IMR-90 (cell line): Measurements from ENCODE around the gene VCL. TPM values are rescaled to one million over a fixed set of nuclear protein-coding genes. Genes with fewer than 3 reads are reported as not detected.
A peak's percentile ranks its signal among the peaks of the same experiment; 100 is the strongest.

ENCODE experiments used
- ATAC-seq: fragments of 200-7000 bp; cut with Tn5 transposase; 2 replicates; pipeline ENCODE4 v1.9.1; 2020; ENCODE audit warnings: low read depth, mild to moderate bottlenecking, moderate library complexity
- BruUV-seq: library from RNA; stranded (reverse); fragments of 400-500 nt; replicated peaks from 2 replicates; lab custom pipeline; 2021; lab: Mats Ljungman, UMichigan
- CTCF ChIA-PET: fragments of 300-600 bp; formaldehyde crosslinking; extraction: SDS; loops from one replicate; lab custom pipeline; 2021; ENCODE audit warnings: antibody characterized with exemption; lab: Yijun Ruan, JAX
- POLR2A ChIA-PET: fragments of 300-600 bp; sonication (Branson Sonifier 250); formaldehyde crosslinking; loops from one replicate; lab custom pipeline; 2022; ENCODE audit warnings: antibody characterized with exemption; ENCODE audit not compliant: unreplicated experiment; lab: Charles Lee
- DNase-seq: peaks from one replicate; pipeline ENCODE4 v3.0.0; 2013
- H2AFZ ChIP-seq: replicated peaks from 2 replicates; pipeline ENCODE3; 2013; ENCODE audit warnings: low read length, mild to moderate bottlenecking; ENCODE audit not compliant: poor library complexity
- H2AK5ac ChIP-seq: 2 replicates; pipeline ENCODE4 v1.6.1; 2013; ENCODE audit warnings: low read depth, low read length, inconsistent platforms
- H2AK9ac ChIP-seq: replicated peaks from 2 replicates; pipeline ENCODE3; 2013; ENCODE audit warnings: mild to moderate bottlenecking, low read depth, low read length, moderate library complexity; ENCODE audit not compliant: poor library complexity
- H2BK120ac ChIP-seq: 2 replicates; pipeline ENCODE4 v1.6.1; 2013; ENCODE audit warnings: low read depth, low read length, inconsistent platforms
- H2BK15ac ChIP-seq: 3 replicates; pipeline ENCODE4 v1.6.1; 2013; ENCODE audit warnings: low read depth, low read length, inconsistent platforms
- H2BK20ac ChIP-seq: 2 replicates; pipeline ENCODE4 v1.6.1; 2013; ENCODE audit warnings: low read depth, mild to moderate bottlenecking, inconsistent platforms, low read length, moderate library complexity
- H2BK5ac ChIP-seq: 2 replicates; pipeline ENCODE4 v1.6.1; 2013; ENCODE audit warnings: mild to moderate bottlenecking, low read depth, low read length, inconsistent platforms; ENCODE audit not compliant: poor library complexity, severe bottlenecking
- H3K14ac ChIP-seq: replicated peaks from 2 replicates; pipeline ENCODE4 v1.6.1; 2013; ENCODE audit warnings: low read depth, low read length, inconsistent platforms
- H3K18ac ChIP-seq: 2 replicates; pipeline ENCODE4 v1.6.1; 2013; ENCODE audit warnings: low read depth, low read length, control low read depth
- H3K23ac ChIP-seq: 2 replicates; pipeline ENCODE4 v1.6.1; 2013; ENCODE audit warnings: low read depth, low read length, inconsistent platforms
- H3K27ac ChIP-seq: 2 replicates; pipeline ENCODE4 v1.5.1; 2013; ENCODE audit warnings: mild to moderate bottlenecking, control low read depth, low read length; ENCODE audit not compliant: insufficient read depth
- H3K27me3 ChIP-seq: 2 replicates; pipeline ENCODE4 v1.6.1; 2013; ENCODE audit warnings: low read length; ENCODE audit not compliant: control insufficient read depth, insufficient read depth
- H3K36me3 ChIP-seq: 2 replicates; pipeline ENCODE4 v1.6.1; 2013; ENCODE audit warnings: low read length, mixed read lengths; ENCODE audit not compliant: control insufficient read depth, insufficient read depth
- H3K4ac ChIP-seq: 2 replicates; pipeline ENCODE4 v1.6.1; 2013; ENCODE audit warnings: low read depth, low read length, inconsistent platforms
- H3K4me1 ChIP-seq: 2 replicates; pipeline ENCODE4 v1.6.1; 2013; ENCODE audit warnings: low read length, mixed read lengths; ENCODE audit not compliant: control insufficient read depth, insufficient read depth
- H3K4me2 ChIP-seq: 2 replicates; pipeline ENCODE4 v1.6.1; 2013; ENCODE audit warnings: low read depth, mild to moderate bottlenecking, control low read depth, low read length, moderate library complexity
- H3K4me3 ChIP-seq: 2 replicates; pipeline ENCODE4 v1.5.1; 2013; ENCODE audit warnings: low read depth, mild to moderate bottlenecking, control low read depth, low read length, moderate library complexity; ENCODE audit not compliant: insufficient read depth
- H3K56ac ChIP-seq: 2 replicates; pipeline ENCODE4 v1.6.1; 2013; ENCODE audit warnings: low read length, inconsistent platforms; ENCODE audit not compliant: insufficient read depth; ENCODE audit errors: extremely low read depth
- H3K79me1 ChIP-seq, 2 experiments: 2 replicates each; pipeline ENCODE4 v1.6.1; 2013; ENCODE audit warnings: low read length in 2 of 2, inconsistent platforms in 1 of 2, low read depth in 1 of 2
- H3K9ac ChIP-seq: 2 replicates; pipeline ENCODE4 v1.6.1; 2013; ENCODE audit warnings: low read depth, low read length, control low read depth
- H3K9me1 ChIP-seq: 2 replicates; pipeline ENCODE4 v1.6.1; 2013; ENCODE audit warnings: low read length, inconsistent platforms; ENCODE audit not compliant: insufficient read depth
- H3K9me3 ChIP-seq: 2 replicates; pipeline ENCODE4 v1.6.1; 2013; ENCODE audit warnings: low read length; ENCODE audit not compliant: control insufficient read depth, insufficient read depth
- H4K20me1 ChIP-seq: 2 replicates; pipeline ENCODE4 v1.6.1; 2013; ENCODE audit warnings: low read length, inconsistent platforms; ENCODE audit not compliant: insufficient read depth
- H4K5ac ChIP-seq: 2 replicates; pipeline ENCODE4 v1.6.1; 2013; ENCODE audit warnings: mild to moderate bottlenecking, low read depth, low read length, control low read depth
- H4K8ac ChIP-seq, 2 experiments: 2 replicates each; pipeline ENCODE4 v1.6.1; 2013; ENCODE audit warnings: low read depth in 2 of 2, low read length in 2 of 2, control low read depth in 1 of 2, inconsistent platforms in 1 of 2
- H4K91ac ChIP-seq: 2 replicates; pipeline ENCODE4 v1.6.1; 2013; ENCODE audit warnings: low read depth, low read length, inconsistent platforms; ENCODE audit not compliant: insufficient read depth
- CEBPB ChIP-seq: IDR thresholded peaks from 2 replicates; pipeline ENCODE4 v1.6.1; 2012; ENCODE audit warnings: low read depth, low read length, improper control_type of control experiment
- CTCF ChIP-seq: conservative IDR thresholded peaks from 2 replicates; pipeline ENCODE4 v1.5.1; 2012; ENCODE audit warnings: mild to moderate bottlenecking, low read depth, low read length, improper control_type of control experiment
- MAZ ChIP-seq: IDR thresholded peaks from 2 replicates; pipeline ENCODE4 v1.6.1; 2012; ENCODE audit warnings: low read depth, mild to moderate bottlenecking, low read length, improper control_type of control experiment, moderate library complexity, borderline replicate concordance
- MXI1 ChIP-seq: IDR thresholded peaks from 2 replicates; pipeline ENCODE4 v1.6.1; 2012; ENCODE audit warnings: low read depth, mild to moderate bottlenecking, low read length, moderate library complexity, borderline replicate concordance
- POLR2A ChIP-seq: IDR thresholded peaks from 2 replicates; pipeline ENCODE4 v1.6.1; 2012; ENCODE audit warnings: mild to moderate bottlenecking, low read depth, low read length
- SMC3 ChIP-seq: fragments of 150-350 bp; IDR thresholded peaks from 2 replicates; pipeline ENCODE4 v1.6.1; 2016; ENCODE audit warnings: low read depth, mild to moderate bottlenecking, antibody characterized with exemption, low read length, moderate library complexity
- WGBS, 2 experiments: methylation state at CpG; one replicate each; pipeline versions ENCODE4 v1.1.5 to v1.1.7; 2013; ENCODE audit warnings: missing lambda C conversion rate in 2 of 2; ENCODE audit not compliant: insufficient read length in 1 of 2; ENCODE audit errors: extremely low coverage in 2 of 2; 5-methylcytosine and 5-hydroxymethylcytosine counted together
- dilution Hi-C: fragments of 300-500 bp; cut with HindIII; formaldehyde crosslinking; loops from one replicate; pipeline ENCODE4 v1.14.3; 2018; ENCODE audit warnings: low sequenced_read_pairs; ENCODE audit not compliant: unreplicated experiment
- in situ Hi-C: fragments of 300-500 bp; cut with MboI; formaldehyde crosslinking; loops from 3 replicates; pipeline ENCODE4 v1.14.3; 2019; ENCODE audit warnings: low sequenced_read_pairs, inconsistent platforms, mixed read lengths
- intact Hi-C: fragments of 100-400 bp; cut with micrococcal nuclease; formaldehyde crosslinking; loops from 2 replicates; pipeline ENCODE4 v1.10.0; 2022
- polyA plus RNA-seq, 3 experiments: library from polyadenylated mRNA; depleted of rRNA; stranded (reverse); fragments of >200 nt; gene quantifications; 2 replicates each; pipeline ENCODE4 v1.2.3, GENCODE V29; 2012; ENCODE audit warnings: low replicate concordance in 1 of 3
- total RNA-seq: library from RNA; depleted of rRNA; stranded (reverse); fragments of >200 nt; gene quantifications from 2 replicates; pipeline ENCODE4 v1.2.3, GENCODE V29; 2012

Gene VCL
- total and polyA plus RNA-seq, 2 of the 4 experiments (the other 2 are of a cell fraction) = 227 to 283 TPM

DNA sequence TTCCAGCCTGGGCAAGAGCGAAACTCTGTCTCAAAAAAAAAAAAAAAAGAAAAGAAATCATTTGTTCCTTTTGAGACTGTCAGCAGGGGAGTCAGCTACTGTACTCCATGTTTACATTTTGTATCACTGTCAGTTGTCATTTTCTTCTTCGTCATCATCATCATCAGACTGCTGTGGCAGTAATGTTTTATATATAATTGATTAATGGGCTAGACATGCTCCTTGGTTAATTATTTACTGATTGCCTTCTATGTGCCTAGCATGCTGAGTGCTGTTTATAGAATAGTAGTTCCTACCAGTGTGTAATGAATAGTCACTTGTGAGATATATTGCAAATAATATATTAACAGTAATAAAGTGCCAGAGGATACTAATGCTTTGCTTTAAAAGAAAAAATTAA lies 50.5 kb downstream of the VCL start:
- H4K8ac ChIP-seq = no peak overlapping the region
- no peak overlapping the region for H3K18ac ChIP-seq
- H2AFZ ChIP-seq = no peak overlapping the region
- no peak overlapping the region for H3K14ac ChIP-seq
- no peak overlapping the region for H4K5ac ChIP-seq
- H3K4ac ChIP-seq = peak overlapping the region; percentile 45; the same call in 1 of the 2 replicates
- peaks cover 23% of the 10 kb centered on the region for H3K9me1 ChIP-seq
- dilution Hi-C loops (no loop called here), in situ Hi-C loops (no loop called here), intact Hi-C loops (no loop called here)
- no peak overlapping the region for H2AK5ac ChIP-seq
- H3K9me3 ChIP-seq = no peaks in the 10 kb centered on the region
- H4K91ac ChIP-seq = no peak overlapping the region
- CTCF ChIA-PET = interaction anchor here (1.1 kb wide), 1 partner anchor 12 kb away, joined by 7 read pairs; no protein-coding TSS in a partner anchor
- H3K23ac ChIP-seq = no peak overlapping the region
- WGBS, 2 experiments = no CpG with 5 or more reads among the region's 2 CpGs
- H3K36me3 ChIP-seq = peaks cover 19% of the 10 kb centered on the region
- BruUV-seq = no TSS peak
- no peaks in the 10 kb centered on the region for H3K27me3 ChIP-seq
- TF ChIP-seq MAZ (no peak), MXI1 (no peak), POLR2A (no peak), CEBPB (no peak), CTCF (no peak), SMC3 (no peak)
- H2BK120ac ChIP-seq = no peak overlapping the region
- H3K4me2 ChIP-seq = no peak overlapping the region
- H3K79me1 ChIP-seq = peaks cover 14 to 53% of the 10 kb centered on the region in 2 experiments; a peak in 3 of 4 replicates
- peaks cover 66% of the 10 kb centered on the region for H4K20me1 ChIP-seq
- no peak overlapping the region for H2BK20ac ChIP-seq
- no peak overlapping the region for H3K56ac ChIP-seq
- peak overlapping the region; percentile 99 for H2BK5ac ChIP-seq
- ATAC-seq = no peak
- no peak overlapping the region for H2AK9ac ChIP-seq
- peaks cover 19% of the 10 kb centered on the region for H3K4me1 ChIP-seq
- no peak overlapping the region for H3K9ac ChIP-seq
- H2BK15ac ChIP-seq = no peak overlapping the region
- H3K27ac ChIP-seq = peak overlapping the region; percentile 45; the same call in 1 of the 2 replicates
- no peak overlapping the region for H3K4me3 ChIP-seq
- no peak for DNase-seq
- POLR2A ChIA-PET = no interaction called here
